DMS53 (cell line): ENCODE data around the gene TMEM221.
A peak's percentile ranks its signal among the peaks of the same experiment; 100 is the strongest.

Experiments
- DNase-seq: peaks from one replicate; lab custom pipeline; 2025; lab: John Stamatoyannopoulos, UW

TMEM221 gene

DNA sequence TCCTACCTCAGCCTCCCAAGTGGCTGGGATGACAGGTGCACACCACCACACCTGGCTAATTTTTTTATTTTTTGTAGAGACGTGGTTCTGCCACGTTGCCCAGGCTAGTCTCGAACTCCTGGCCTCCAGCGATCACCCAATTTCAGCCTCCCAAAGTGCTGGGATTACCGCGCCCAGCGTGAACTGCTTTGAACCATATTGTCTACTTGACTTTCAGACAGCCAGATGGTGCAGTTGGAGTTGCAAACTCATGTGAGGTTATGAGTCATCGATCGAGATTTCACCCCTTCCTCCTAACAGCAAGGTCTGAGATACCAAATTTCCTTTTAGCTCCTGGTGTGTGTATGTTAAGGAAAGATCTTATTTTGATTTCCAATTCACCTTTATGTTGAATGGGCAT, 24.6 kb upstream of the TMEM221 start:
- peak; percentile 14 for DNase-seq

- DNase-seq: no peak
Observed at GRCh38 chr19:17471410-17472125, 23.1 kb upstream of the TMEM221 start.

DNA sequence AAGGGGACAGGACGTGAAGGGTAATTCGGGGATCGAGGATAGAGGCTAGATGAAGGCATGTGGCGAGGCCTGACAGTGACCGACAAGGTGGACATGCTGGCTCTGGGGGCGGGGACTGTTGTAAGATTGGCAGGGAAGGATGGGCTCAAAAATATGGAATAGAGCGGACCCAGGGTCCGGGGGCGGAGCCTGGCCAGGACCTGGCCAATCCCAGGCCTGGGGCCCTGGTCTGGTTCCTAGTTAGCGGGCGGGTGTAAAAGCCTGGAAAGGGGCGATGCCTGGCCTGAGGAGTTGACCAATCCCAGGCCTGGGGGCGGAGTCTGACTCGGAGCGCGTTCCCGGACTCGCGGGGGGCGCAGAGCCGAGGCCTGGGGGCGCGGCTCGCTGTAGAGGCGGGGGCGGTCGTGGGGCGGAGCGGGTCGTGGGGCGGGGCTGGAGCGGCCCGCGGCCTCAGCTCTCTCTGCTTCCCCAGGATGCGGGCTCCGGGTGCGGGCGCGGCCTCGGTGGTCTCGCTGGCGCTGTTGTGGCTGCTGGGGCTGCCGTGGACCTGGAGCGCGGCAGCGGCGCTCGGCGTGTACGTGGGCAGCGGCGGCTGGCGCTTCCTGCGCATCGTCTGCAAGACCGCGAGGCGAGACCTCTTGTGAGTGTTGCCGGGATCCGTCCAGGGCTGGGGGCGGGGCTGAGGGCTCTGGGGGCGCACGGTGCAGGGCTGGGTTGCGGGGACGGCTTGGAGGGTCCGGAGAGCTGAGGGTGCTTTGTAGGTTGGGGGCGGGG, 21.8 kb upstream of the TMEM221 start, which contains the start of gene SLC27A1:
SLC27A1 (plus strand) TSS at position 457 of the 774 bp plus-strand sequence; CDS start at position 474, 17 bp downstream.
- DNase-seq: peak; percentile 97

DNA sequence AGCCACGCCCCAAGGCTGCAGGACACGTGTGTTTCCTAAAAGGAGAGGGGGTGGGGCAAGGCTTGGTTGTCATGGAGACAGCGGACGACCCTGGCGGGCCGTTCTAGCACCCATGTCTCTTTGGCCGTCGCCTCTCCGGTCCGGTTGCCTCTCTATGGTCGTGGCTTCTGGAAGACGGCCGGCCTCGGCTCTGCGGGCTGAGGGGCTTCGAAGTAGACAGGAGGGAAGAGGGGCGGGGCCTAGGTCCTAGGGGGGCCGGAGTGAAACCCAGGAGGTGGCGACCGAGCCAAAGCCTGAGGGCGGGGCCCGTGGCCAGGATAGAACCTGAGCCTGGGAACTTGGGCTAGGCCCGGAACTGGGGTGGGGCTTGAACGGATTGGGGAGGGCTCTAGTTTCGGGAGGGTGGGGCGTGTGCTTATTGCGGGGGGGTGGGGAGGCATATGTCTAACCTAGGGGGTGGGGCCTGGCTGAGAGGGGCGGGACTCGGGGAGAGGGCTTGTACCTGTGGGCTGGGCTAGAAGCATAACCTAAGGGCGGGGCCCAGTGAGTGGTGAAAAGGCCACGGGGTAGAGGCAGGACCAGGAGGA, 21.1 kb upstream of the TMEM221 start:
- peak; percentile 97 for DNase-seq

GRCh38 chr19:17469092-17469480, 20.6 kb upstream of the TMEM221 start:
- peak; percentile 69 for DNase-seq

GRCh38 chr19:17468302-17469091, 20.0 kb upstream of the TMEM221 start:
- peak; percentile 37 for DNase-seq

DNA sequence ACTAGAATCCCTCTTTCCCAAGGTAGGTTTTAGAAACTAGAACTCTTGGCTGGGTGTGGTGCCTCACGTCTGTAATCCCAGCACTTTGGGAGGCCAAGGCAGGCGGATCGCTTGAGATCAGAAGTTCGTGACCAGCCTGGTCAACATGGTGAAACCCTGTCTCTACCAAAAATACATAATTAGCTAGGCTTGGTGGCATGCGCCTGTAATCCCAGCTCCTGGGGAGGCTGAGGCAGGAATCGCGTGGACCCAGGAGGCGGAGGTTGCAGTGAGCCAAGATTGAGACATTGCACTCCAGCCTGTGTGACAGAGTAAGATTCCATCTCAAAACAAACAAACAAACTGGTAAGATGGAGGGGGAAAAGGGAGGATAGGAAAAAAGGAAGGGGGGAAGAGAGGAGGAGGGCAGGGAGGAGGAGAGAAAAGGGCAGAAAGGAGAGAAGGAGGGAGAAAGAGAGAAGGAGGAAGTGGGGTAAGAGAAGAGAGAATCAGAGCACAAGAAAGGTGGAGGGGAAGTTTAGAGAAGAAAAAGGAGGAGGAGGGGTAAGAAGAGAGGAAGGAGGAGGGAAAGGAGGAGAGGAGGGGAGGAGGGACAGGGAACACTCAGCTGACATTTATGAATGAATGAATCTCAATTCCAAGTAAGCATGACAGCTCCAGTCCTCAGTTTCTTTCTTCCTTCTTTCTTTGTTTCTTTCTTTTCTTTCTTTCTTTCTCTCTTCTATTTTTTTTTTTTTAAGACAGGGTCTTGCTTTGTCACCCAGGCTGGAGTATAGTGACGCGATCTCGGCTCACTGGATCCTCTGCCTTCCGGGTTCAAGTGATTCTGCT, 19.2 kb upstream of the TMEM221 start:
- DNase-seq: no peak

DNA sequence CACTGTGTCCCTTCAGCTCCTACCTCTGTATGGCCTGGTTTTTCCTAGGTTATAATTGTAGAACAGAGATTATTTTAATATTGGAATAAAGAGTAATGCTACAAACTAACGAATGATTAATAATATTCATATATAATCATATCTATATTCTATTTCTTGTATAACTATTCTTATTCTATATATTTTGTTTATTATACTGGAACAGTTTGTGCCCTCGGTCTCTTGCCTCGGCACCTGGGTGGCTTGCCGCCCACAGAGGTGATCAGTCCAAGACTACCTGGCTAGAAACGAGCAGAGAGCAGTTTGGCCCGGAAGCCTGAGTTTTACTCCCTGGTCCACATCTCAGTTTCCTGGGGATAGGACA, 18.0 kb upstream of the TMEM221 start:
- no peak for DNase-seq

DNA sequence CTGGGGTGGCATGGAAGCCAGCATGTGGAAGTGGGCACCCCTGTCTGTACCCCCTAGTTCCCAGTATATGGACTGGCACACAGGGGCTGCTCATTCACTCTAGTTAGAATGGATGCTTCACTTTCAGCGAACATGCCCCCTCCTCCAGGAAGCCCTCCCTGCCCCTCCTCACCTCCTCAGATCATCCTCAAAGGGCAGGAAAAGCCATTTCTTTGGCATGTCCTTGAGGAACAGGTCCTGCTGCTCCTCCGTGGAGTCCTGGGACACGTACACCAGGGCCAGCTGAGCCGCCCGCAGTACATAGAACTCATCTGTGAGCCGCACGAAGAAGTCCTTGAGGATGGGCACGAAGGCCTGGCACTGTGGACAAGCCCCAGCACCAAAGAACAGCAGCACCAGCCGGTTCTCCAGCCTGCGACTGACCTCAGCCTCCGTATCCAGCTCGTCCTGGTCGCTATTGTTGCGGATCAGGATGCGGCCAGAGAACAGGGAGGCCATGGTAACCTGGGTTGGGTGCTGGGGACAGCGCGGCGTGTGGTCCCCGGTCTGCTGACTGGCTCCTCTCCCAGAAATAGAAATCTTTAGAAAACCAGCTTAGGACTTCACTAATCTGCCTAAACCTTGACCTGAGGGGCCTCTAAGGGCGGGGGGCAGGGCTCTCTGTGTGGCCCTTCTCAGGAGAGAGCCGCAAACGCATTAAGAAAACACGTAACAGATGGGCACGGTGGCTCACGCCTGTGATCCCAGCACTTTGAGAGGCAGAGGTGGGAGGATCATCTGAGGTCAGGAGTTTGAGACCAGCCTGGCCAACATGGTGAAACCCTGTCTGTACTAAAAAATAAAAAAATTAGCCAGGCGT, 12.1 kb upstream of the TMEM221 start, which contains the start of gene NXNL1:
NXNL1 (minus strand) TSS at position 555 of the 859 bp plus-strand sequence; CDS start at position 498, 57 bp downstream.
- DNase-seq: no peak

GRCh38 chr19:17458970-17459369, 10.5 kb upstream of the TMEM221 start:
- no peak for DNase-seq

DNA sequence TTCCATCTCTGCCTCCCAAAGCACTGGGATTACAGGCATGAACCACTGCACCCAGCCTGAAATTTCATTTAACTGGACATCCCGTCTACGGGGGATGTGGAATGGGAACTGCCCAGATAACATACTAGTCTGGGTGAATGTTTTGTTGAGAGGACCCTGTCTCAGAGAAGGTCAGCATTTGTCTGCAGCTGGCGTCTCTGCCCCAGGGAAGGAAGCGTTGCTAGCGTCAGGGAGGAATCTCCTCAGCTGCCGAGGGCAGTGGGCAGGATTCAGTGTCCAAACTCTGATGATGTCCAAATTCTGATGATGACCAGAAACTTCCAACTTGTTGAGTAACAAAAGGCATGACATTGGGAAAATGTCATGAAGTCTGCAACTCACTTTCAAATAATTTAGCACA, 9.1 kb upstream of the TMEM221 start:
- DNase-seq: no peak

DNA sequence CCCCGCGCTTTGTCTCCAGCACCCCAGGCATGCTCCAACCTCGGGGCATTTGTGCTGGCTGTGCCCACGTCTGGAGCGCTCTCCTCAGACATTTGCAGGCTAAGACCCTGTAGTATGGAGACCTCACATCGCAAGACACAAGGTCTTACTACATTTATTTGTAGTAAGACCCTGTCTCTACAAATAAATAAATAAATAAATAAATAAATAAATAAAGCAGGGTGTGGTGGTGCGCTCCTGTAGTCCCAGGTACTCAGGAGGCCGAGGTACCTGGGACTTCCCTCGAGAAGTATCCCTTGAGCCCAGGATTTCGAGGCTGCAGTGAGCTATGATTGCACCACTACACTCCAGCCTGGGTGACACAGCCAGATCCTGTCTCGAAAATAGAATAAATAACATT, 7.7 kb upstream of the TMEM221 start:
- DNase-seq: no peak

- peak; percentile 40 for DNase-seq
Observed at GRCh38 chr19:17455308-17456123, 7.0 kb upstream of the TMEM221 start.

DNA sequence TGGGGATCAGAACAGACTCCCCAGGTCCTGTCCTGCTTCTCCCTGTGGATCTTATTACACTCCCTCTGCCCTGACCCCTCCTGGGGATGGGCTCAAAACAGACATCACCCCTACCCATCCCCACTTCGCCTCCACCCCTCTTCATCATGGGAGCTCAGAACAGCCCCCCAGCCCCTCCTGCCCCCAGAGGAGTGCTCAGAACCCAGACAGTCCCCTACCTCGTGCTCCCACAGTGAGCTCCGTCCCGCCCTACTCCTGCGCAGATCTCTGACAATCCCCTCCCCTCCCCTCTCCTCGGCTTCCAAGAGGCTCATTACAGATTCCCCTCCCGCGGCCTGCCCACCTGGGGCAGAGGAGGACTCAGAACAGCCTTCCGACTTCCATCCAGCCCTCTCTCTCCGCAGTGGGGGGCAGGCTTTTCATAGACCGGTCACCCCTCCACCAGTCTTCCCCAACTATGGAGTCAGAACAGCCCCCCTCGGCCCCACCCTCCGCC, 6.2 kb upstream of the TMEM221 start:
- DNase-seq: no peak

DNA sequence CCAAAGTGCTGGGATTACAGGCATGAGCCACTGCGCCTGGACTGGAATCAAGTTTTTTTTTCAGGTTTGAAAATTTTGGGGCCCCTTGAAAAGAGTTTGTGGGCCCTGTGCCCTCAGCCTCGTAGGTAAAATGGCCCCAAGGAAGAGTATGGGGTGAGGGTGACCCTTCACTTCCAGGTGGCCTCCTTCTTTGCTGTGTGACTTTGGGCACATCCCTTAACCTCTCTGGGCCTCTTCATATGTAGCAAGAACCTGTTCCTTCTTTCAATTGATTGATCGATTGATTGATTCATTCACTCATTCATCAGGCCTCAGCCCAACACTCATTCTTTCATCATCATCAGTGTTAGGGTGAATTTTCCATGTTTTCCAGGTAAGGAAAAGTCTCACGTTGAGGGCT, 3.4 kb upstream of the TMEM221 start:
- DNase-seq: no peak

- DNase-seq: peak; percentile 49
Observed at GRCh38 chr19:17450264-17451075, 2.0 kb upstream of the TMEM221 start.

DNA sequence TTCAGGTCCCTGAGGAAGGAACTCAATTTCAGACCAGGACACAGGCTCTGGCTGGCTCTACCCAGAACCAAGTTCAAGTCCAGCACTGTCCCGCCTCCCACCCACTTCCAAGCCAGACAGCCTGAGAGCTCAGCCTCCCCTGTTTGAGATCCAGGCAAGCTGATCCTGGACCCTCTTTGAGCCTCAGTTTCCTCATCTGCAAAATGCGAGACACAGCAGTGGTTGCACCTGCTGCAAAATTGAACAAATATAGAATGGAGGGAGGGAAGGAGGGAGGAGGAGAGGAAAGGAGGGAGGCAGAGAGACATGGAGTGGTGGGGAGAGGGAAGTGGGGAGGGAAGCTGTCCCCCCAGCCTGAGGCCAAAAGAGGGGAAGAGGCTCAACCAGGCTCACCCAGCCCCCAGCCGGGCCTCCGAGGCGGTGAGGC, 751 bp downstream of the TMEM221 start:
- no peak for DNase-seq

- DNase-seq: no peak
Observed at GRCh38 chr19:17445526-17446165, 2.8 kb downstream of the TMEM221 start.
